ENCODE measurements around the gene WNT8A. TPM values are rescaled to one million over a fixed set of nuclear protein-coding genes. Genes with fewer than 3 reads are reported as not detected.

Gene WNT8A
- total RNA-seq, 1 donor from 2014 or later = not detected

- TF ChIP-seq CTCF (IDR thresholded peaks at IDR 0.05; ENCODE audit: unreplicated experiment) = no peak
- no peaks in the 10 kb centered on the region for H3K9me3 Mint-ChIP-seq
Measured at GRCh38 chr5:138096363-138096762, 12.5 kb downstream of the WNT8A start.

GRCh38 chr5:138096997-138097828, 13.4 kb downstream of the WNT8A start:
- Mint-ChIP-seq H3K27ac (no peak overlapping the region), H3K4me1 (no peaks in the 10 kb centered on the region), H3K36me3 (no peaks in the 10 kb centered on the region), H3K9me3 (no peaks in the 10 kb centered on the region), H3K27me3 (ENCODE audit: low read depth) (peaks cover 41% of the 10 kb centered on the region), H3K4me3 (no peak overlapping the region)
- no peak for TF ChIP-seq CTCF (IDR thresholded peaks at IDR 0.05; ENCODE audit: unreplicated experiment)
- no peak for DNase-seq (ENCODE audit: low spot score in 2 of 2, unreplicated experiment in 2 of 2)

More at GRCh38 chr5:138096363-138096762, 12.5 kb downstream of the WNT8A start:
- H3K36me3 Mint-ChIP-seq = no peaks in the 10 kb centered on the region
- DNase-seq (ENCODE audit: low spot score in 2 of 2, unreplicated experiment in 2 of 2) = no peak
- H3K27ac Mint-ChIP-seq = no peak overlapping the region
- no peak overlapping the region for H3K4me3 Mint-ChIP-seq
- no peaks in the 10 kb centered on the region for H3K4me1 Mint-ChIP-seq
- peaks cover 38% of the 10 kb centered on the region for H3K27me3 Mint-ChIP-seq (ENCODE audit: low read depth)

- Mint-ChIP-seq H3K4me1 (peaks cover 2% of the 10 kb centered on the region), H3K9me3 (no peaks in the 10 kb centered on the region), H3K27me3 (ENCODE audit: low read depth) (peaks cover 20% of the 10 kb centered on the region), H3K4me3 (no peak overlapping the region), H3K27ac (no peak overlapping the region), H3K36me3 (no peaks in the 10 kb centered on the region)
- DNase-seq (ENCODE audit: low spot score in 2 of 2, unreplicated experiment in 2 of 2) = no peak
- TF ChIP-seq CTCF (IDR thresholded peaks at IDR 0.05; ENCODE audit: unreplicated experiment) = no peak
Measured at GRCh38 chr5:138102454-138103318, 18.9 kb downstream of the WNT8A start.

- Mint-ChIP-seq H3K27me3 (ENCODE audit: low read depth) (peaks cover 20% of the 10 kb centered on the region), H3K4me3 (no peak overlapping the region), H3K36me3 (no peaks in the 10 kb centered on the region), H3K4me1 (peaks cover 3% of the 10 kb centered on the region), H3K9me3 (no peaks in the 10 kb centered on the region), H3K27ac (no peak overlapping the region)
- DNase-seq (ENCODE audit: low spot score in 2 of 2, unreplicated experiment in 2 of 2) = no peak
- no peak for TF ChIP-seq CTCF (IDR thresholded peaks at IDR 0.05; ENCODE audit: unreplicated experiment)
Measured at GRCh38 chr5:138103319-138103637, 19.4 kb downstream of the WNT8A start.

GRCh38 chr5:138105709-138106108, 21.9 kb downstream of the WNT8A start:
- no peaks in the 10 kb centered on the region for H3K36me3 Mint-ChIP-seq
- H3K4me3 Mint-ChIP-seq = no peak overlapping the region
- peaks cover 3% of the 10 kb centered on the region for H3K4me1 Mint-ChIP-seq
- peaks cover 16% of the 10 kb centered on the region for H3K27me3 Mint-ChIP-seq (ENCODE audit: low read depth)
- no peak overlapping the region for H3K27ac Mint-ChIP-seq
- no peaks in the 10 kb centered on the region for H3K9me3 Mint-ChIP-seq
- TF ChIP-seq CTCF (IDR thresholded peaks at IDR 0.05; ENCODE audit: unreplicated experiment) = no peak
- DNase-seq (ENCODE audit: low spot score in 2 of 2, unreplicated experiment in 2 of 2) = no peak
